ENCODE measurements around the gene NME9. TPM values are rescaled to one million over a fixed set of nuclear protein-coding genes. Genes with fewer than 3 reads are reported as not detected.

NME9 gene
- total RNA-seq, 4 donors from 2014 or later, result 0.38 to 7.3 (median 2.0) TPM; not detected in 1

DNA sequence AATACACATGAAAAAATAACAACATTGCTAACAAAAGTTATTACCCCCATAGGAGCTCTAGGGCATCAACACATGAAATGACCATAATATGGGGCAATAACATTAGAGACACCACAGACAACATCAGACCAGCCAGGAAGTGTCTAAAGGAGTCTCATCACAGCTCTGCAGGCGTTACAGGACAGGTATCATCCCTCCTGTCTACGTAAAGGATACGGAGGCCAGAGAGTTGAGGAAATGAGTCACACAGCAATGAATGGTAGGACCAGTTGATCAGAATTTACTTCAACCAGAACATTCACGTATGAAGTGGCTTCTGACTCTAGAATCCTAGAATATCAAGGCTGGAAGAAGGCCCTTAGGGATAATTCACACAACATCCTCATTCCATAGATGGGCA is 1.8 kb downstream of the NME9 start:
- peaks cover 23 to 39% of the 10 kb centered on the region in 2 donors for H3K4me1 ChIP-seq
- TF ChIP-seq, protein P1, sequence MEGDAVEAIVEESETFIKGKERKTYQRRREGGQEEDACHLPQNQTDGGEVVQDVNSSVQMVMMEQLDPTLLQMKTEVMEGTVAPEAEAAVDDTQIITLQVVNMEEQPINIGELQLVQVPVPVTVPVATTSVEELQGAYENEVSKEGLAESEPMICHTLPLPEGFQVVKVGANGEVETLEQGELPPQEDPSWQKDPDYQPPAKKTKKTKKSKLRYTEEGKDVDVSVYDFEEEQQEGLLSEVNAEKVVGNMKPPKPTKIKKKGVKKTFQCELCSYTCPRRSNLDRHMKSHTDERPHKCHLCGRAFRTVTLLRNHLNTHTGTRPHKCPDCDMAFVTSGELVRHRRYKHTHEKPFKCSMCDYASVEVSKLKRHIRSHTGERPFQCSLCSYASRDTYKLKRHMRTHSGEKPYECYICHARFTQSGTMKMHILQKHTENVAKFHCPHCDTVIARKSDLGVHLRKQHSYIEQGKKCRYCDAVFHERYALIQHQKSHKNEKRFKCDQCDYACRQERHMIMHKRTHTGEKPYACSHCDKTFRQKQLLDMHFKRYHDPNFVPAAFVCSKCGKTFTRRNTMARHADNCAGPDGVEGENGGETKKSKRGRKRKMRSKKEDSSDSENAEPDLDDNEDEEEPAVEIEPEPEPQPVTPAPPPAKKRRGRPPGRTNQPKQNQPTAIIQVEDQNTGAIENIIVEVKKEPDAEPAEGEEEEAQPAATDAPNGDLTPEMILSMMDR (IDR thresholded peaks at IDR 0.05 in 4 of 5, conservative IDR thresholded peaks at IDR 0.05 in 1 of 5), result no peak
- TF ChIP-seq POLR2A (IDR thresholded peaks at IDR 0.05), result no peak
- no peak overlapping the region for H3K4me3 ChIP-seq
- intact Hi-C loops (cut with DNase I; ENCODE audit: low total_unique reads), result loop anchor here (2.0 to 5.0 kb wide), 2 partner anchors 65 to 141 kb away; partner anchors contain the start of gene ARMC8
- H3K27ac ChIP-seq, result no peak overlapping the region
- in situ Hi-C loops (cut with MboI; ENCODE audit: low sequenced_read_pairs in 4 of 4), result loop anchor here in 1 of 4 donors (25.0 kb wide), 2 partner anchors 141 to 584 kb away; partner anchors contain the start of gene ARMC8
- DNase-seq (no peak), ATAC-seq (no peak)
- no peaks in the 10 kb centered on the region for H3K36me3 ChIP-seq
- no peaks in the 10 kb centered on the region for H3K9me3 ChIP-seq
- no peaks in the 10 kb centered on the region for H3K27me3 ChIP-seq

DNA sequence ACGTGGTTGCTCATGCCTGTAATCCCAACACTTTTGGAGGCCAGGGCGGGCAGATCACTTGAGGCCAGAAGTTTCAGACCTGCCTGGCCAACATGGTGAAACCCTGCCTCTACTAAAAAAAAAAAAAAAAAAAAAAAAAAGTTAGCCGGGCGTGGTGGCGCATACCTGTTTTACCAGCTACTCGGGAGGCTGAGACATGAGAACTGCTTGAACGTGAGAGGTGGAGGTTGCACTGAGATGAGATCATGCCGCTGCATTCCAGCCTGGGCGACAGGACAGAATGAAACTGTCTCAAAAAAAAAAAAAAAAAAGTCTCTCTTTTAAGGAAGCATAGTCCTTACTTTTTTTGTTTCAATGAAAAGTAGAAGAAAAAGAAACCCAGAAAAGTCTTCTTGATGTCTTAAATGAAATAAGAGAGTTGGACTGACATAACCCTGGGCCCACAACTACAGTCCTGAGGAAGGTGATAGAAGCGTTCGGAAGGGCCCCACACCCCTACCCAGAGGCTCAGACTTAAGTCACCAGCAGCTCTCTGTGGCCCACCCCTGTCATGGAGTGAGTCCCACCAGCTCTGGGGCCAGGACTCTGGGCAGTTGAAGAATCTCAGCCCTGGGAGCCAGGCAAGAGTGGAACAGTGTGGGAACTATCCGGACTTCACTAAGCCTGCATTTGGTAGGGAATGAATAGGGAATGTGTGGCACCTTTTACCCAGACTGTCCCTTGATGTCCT is 2.6 kb downstream of the NME9 start:
- Histone ChIP-seq H3K27me3 (no peaks in the 10 kb centered on the region), H3K4me1 (peaks cover 23 to 34% of the 10 kb centered on the region in 2 donors), H3K4me3 (no peak overlapping the region), H3K27ac (no peak overlapping the region), H3K36me3 (no peaks in the 10 kb centered on the region), H3K9me3 (no peaks in the 10 kb centered on the region)
- DNase-seq (no peak), ATAC-seq (no peak)
- in situ Hi-C loops (cut with MboI; ENCODE audit: low sequenced_read_pairs in 4 of 4), result loop anchor here in 1 of 4 donors (25.0 kb wide), 2 partner anchors 140 to 585 kb away; partner anchors contain the start of gene ARMC8
- intact Hi-C loops (cut with DNase I; ENCODE audit: low total_unique reads), result loop anchor here (5.0 kb wide), 1 partner anchor 140 kb away; the partner anchor contains the start of gene ARMC8
- TF ChIP-seq, protein P1 (IDR thresholded peaks at IDR 0.05 in 4 of 5, conservative IDR thresholded peaks at IDR 0.05 in 1 of 5), result no peak
- TF ChIP-seq POLR2A (IDR thresholded peaks at IDR 0.05), result no peak

DNA sequence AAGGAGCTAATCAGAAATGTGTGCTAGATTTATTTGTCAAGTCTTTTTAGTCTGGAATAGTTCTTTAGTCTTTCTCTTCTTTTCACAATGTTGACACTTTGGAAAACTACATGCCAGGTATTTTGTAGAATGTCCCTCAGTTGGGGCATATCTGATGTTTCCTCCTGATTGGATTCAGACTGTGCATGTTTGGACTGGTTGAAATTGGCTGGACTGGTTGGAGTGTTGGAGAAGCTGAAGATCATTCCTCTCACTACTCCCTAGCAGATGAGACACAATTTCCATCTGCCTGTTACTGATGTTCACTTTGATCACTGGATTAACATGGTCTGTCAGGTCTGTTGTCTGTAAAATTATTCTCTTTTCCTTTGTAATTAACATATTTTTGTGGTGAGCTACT is 3.7 kb downstream of the NME9 start:
- in situ Hi-C loops (cut with MboI; ENCODE audit: low sequenced_read_pairs in 4 of 4) (loop anchor here in 1 of 4 donors (25.0 kb wide), 2 partner anchors 139 to 586 kb away; partner anchors contain the start of gene ARMC8), intact Hi-C loops (cut with DNase I; ENCODE audit: low total_unique reads) (loop anchor here (5.0 kb wide), 1 partner anchor 139 kb away; the partner anchor contains the start of gene ARMC8)
- ATAC-seq, result no peak
- Histone ChIP-seq H3K27me3 (no peaks in the 10 kb centered on the region), H3K4me3 (no peak overlapping the region), H3K36me3 (no peaks in the 10 kb centered on the region), H3K27ac (no peak overlapping the region), H3K4me1 (peaks cover 17 to 26% of the 10 kb centered on the region in 2 donors), H3K9me3 (no peaks in the 10 kb centered on the region)
- DNase-seq, result no peak
- TF ChIP-seq, protein P1 (IDR thresholded peaks at IDR 0.05 in 4 of 5, conservative IDR thresholded peaks at IDR 0.05 in 1 of 5), result no peak
- no peak for TF ChIP-seq POLR2A (IDR thresholded peaks at IDR 0.05)

DNA sequence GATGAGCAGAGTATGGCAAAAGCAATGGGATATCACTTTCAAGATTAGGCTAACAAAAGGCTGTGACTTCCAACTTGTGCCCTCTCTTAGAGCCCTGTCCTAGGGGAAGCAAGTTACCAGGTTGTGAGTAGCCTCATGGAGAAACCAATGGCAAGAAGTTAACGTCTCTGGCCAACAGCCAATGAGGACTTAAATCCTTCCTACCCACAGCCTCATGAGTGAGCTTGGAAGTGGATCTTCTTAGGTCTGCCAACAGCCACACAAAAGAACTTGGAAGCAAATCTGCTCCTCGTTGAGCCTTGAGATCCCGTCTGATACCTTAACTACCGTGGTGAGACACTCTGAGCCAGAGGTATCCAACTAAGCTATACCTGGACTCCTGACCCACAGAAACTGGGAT is 5.7 kb downstream of the NME9 start:
- intact Hi-C loops (cut with DNase I; ENCODE audit: low total_unique reads) (no loop called here), in situ Hi-C loops (cut with MboI; ENCODE audit: low sequenced_read_pairs in 4 of 4) (no loop called here)
- no peaks in the 10 kb centered on the region for H3K27me3 ChIP-seq
- no peaks in the 10 kb centered on the region for H3K9me3 ChIP-seq
- H3K4me1 ChIP-seq, result peaks cover 1 to 15% of the 10 kb centered on the region in 2 donors
- no peaks in the 10 kb centered on the region for H3K36me3 ChIP-seq
- no peak overlapping the region for H3K27ac ChIP-seq
- no peak for DNase-seq
- no peak overlapping the region for H3K4me3 ChIP-seq
- peak in 1 of 2 donors; percentile 8 for ATAC-seq
- TF ChIP-seq, protein P1 (IDR thresholded peaks at IDR 0.05 in 4 of 5, conservative IDR thresholded peaks at IDR 0.05 in 1 of 5), result no peak
- no peak for TF ChIP-seq POLR2A (IDR thresholded peaks at IDR 0.05)
